ENCODE measurements around the gene FHOD3.

FHOD3 gene

GRCh38 chr18:36303211-36303844, 5.8 kb downstream of the FHOD3 start:
- Mint-ChIP-seq H3K4me1 (no peaks in the 10 kb centered on the region), H3K36me3 (peaks cover 2% of the 10 kb centered on the region), H3K4me3 (no peak overlapping the region), H3K27me3 (peaks cover 56% of the 10 kb centered on the region), H3K27ac (no peak overlapping the region), H3K9me3 (no peaks in the 10 kb centered on the region)
- CTCF ChIA-PET, result interaction anchor here (0.6 kb wide), 1 partner anchor 553 kb away, joined by 3 read pairs; no protein-coding TSS in a partner anchor
- DNase-seq, result no peak

GRCh38 chr18:36304723-36305122, 7.2 kb downstream of the FHOD3 start:
- Mint-ChIP-seq H3K36me3 (no peaks in the 10 kb centered on the region), H3K27me3 (peaks cover 50% of the 10 kb centered on the region), H3K4me1 (no peaks in the 10 kb centered on the region), H3K4me3 (no peak overlapping the region), H3K9me3 (no peaks in the 10 kb centered on the region), H3K27ac (no peak overlapping the region)
- CTCF ChIA-PET, result interaction anchor here (0.5 kb wide), 1 partner anchor 287 kb away, joined by 3 read pairs; no protein-coding TSS in a partner anchor
- no peak for DNase-seq

GRCh38 chr18:36305375-36305774, 7.9 kb downstream of the FHOD3 start:
- CTCF ChIA-PET, result no interaction called here
- Mint-ChIP-seq H3K4me1 (no peaks in the 10 kb centered on the region), H3K27me3 (peaks cover 44% of the 10 kb centered on the region), H3K36me3 (no peaks in the 10 kb centered on the region), H3K9me3 (no peaks in the 10 kb centered on the region), H3K27ac (no peak overlapping the region), H3K4me3 (no peak overlapping the region)
- no peak for DNase-seq

GRCh38 chr18:36307513-36307912, 10.0 kb downstream of the FHOD3 start:
- Mint-ChIP-seq H3K27me3 (peaks cover 35% of the 10 kb centered on the region), H3K4me1 (no peaks in the 10 kb centered on the region), H3K27ac (no peak overlapping the region), H3K9me3 (no peaks in the 10 kb centered on the region), H3K36me3 (no peaks in the 10 kb centered on the region), H3K4me3 (no peak overlapping the region)
- no peak for DNase-seq
- CTCF ChIA-PET, result no interaction called here

GRCh38 chr18:36308711-36309435, 11.4 kb downstream of the FHOD3 start:
- H3K27ac Mint-ChIP-seq, result no peak overlapping the region
- H3K4me1 Mint-ChIP-seq, result no peaks in the 10 kb centered on the region
- H3K36me3 Mint-ChIP-seq, result no peaks in the 10 kb centered on the region
- no peaks in the 10 kb centered on the region for H3K9me3 Mint-ChIP-seq
- H3K4me3 Mint-ChIP-seq, result no peak overlapping the region
- CTCF ChIA-PET, result no interaction called here
- DNase-seq, result no peak
- H3K27me3 Mint-ChIP-seq, result peaks cover 28% of the 10 kb centered on the region

GRCh38 chr18:36309436-36310391, 12.2 kb downstream of the FHOD3 start:
- no peaks in the 10 kb centered on the region for H3K9me3 Mint-ChIP-seq
- H3K27me3 Mint-ChIP-seq, result peaks cover 31% of the 10 kb centered on the region
- no peaks in the 10 kb centered on the region for H3K4me1 Mint-ChIP-seq
- DNase-seq, result no peak
- H3K27ac Mint-ChIP-seq, result no peak overlapping the region
- CTCF ChIA-PET, result no interaction called here
- H3K4me3 Mint-ChIP-seq, result no peak overlapping the region
- H3K36me3 Mint-ChIP-seq, result no peaks in the 10 kb centered on the region

- no peak overlapping the region for H3K27ac Mint-ChIP-seq
- CTCF ChIA-PET, result no interaction called here
- H3K9me3 Mint-ChIP-seq, result no peaks in the 10 kb centered on the region
- H3K4me1 Mint-ChIP-seq, result no peaks in the 10 kb centered on the region
- H3K4me3 Mint-ChIP-seq, result no peak overlapping the region
- H3K27me3 Mint-ChIP-seq, result peaks cover 23% of the 10 kb centered on the region
- DNase-seq, result no peak
- no peaks in the 10 kb centered on the region for H3K36me3 Mint-ChIP-seq
These were observed 13.6 kb downstream of the FHOD3 start for GRCh38 chr18:36311026-36311570.

- no peak for DNase-seq
- H3K36me3 Mint-ChIP-seq, result no peaks in the 10 kb centered on the region
- no peak overlapping the region for H3K4me3 Mint-ChIP-seq
- no peaks in the 10 kb centered on the region for H3K4me1 Mint-ChIP-seq
- peaks cover 18% of the 10 kb centered on the region for H3K27me3 Mint-ChIP-seq
- no peak overlapping the region for H3K27ac Mint-ChIP-seq
- H3K9me3 Mint-ChIP-seq, result no peaks in the 10 kb centered on the region
- CTCF ChIA-PET, result interaction anchor here (0.6 kb wide), 1 partner anchor 13 kb away, joined by 3 read pairs; no protein-coding TSS in a partner anchor
These were observed 15.4 kb downstream of the FHOD3 start for GRCh38 chr18:36312806-36313395.

GRCh38 chr18:36314098-36314497, 16.6 kb downstream of the FHOD3 start:
- H3K4me3 Mint-ChIP-seq, result no peak overlapping the region
- CTCF ChIA-PET, result no interaction called here
- no peak overlapping the region for H3K27ac Mint-ChIP-seq
- no peak for DNase-seq
- peaks cover 3% of the 10 kb centered on the region for H3K9me3 Mint-ChIP-seq
- H3K4me1 Mint-ChIP-seq, result no peaks in the 10 kb centered on the region
- H3K27me3 Mint-ChIP-seq, result peaks cover 16% of the 10 kb centered on the region
- no peaks in the 10 kb centered on the region for H3K36me3 Mint-ChIP-seq

GRCh38 chr18:36314754-36315153, 17.2 kb downstream of the FHOD3 start:
- H3K27ac Mint-ChIP-seq, result no peak overlapping the region
- H3K4me3 Mint-ChIP-seq, result no peak overlapping the region
- DNase-seq, result no peak
- CTCF ChIA-PET, result no interaction called here
- H3K4me1 Mint-ChIP-seq, result no peaks in the 10 kb centered on the region
- H3K27me3 Mint-ChIP-seq, result peaks cover 9% of the 10 kb centered on the region
- H3K36me3 Mint-ChIP-seq, result no peaks in the 10 kb centered on the region
- H3K9me3 Mint-ChIP-seq, result peaks cover 4% of the 10 kb centered on the region

- no peak overlapping the region for H3K4me3 Mint-ChIP-seq
- no peak for DNase-seq
- no peak overlapping the region for H3K27ac Mint-ChIP-seq
- H3K27me3 Mint-ChIP-seq, result peaks cover 9% of the 10 kb centered on the region
- no peaks in the 10 kb centered on the region for H3K36me3 Mint-ChIP-seq
- CTCF ChIA-PET, result no interaction called here
- no peaks in the 10 kb centered on the region for H3K4me1 Mint-ChIP-seq
- peaks cover 4% of the 10 kb centered on the region for H3K9me3 Mint-ChIP-seq
These were observed 18.2 kb downstream of the FHOD3 start for GRCh38 chr18:36315736-36316135.

GRCh38 chr18:36316246-36316645, 18.7 kb downstream of the FHOD3 start:
- CTCF ChIA-PET, result interaction anchor here (0.6 kb wide), 1 partner anchor 236 kb away, joined by 3 read pairs; no protein-coding TSS in a partner anchor
- Mint-ChIP-seq H3K36me3 (no peaks in the 10 kb centered on the region), H3K27ac (no peak overlapping the region), H3K4me1 (no peaks in the 10 kb centered on the region), H3K27me3 (peaks cover 9% of the 10 kb centered on the region), H3K9me3 (peaks cover 4% of the 10 kb centered on the region), H3K4me3 (no peak overlapping the region)
- DNase-seq, result no peak

GRCh38 chr18:36321658-36322407, 24.3 kb downstream of the FHOD3 start:
- peaks cover 14% of the 10 kb centered on the region for H3K27me3 Mint-ChIP-seq
- CTCF ChIA-PET, result no interaction called here
- H3K4me3 Mint-ChIP-seq, result no peak overlapping the region
- no peaks in the 10 kb centered on the region for H3K36me3 Mint-ChIP-seq
- no peak overlapping the region for H3K27ac Mint-ChIP-seq
- peaks cover 4% of the 10 kb centered on the region for H3K9me3 Mint-ChIP-seq
- no peaks in the 10 kb centered on the region for H3K4me1 Mint-ChIP-seq
- DNase-seq, result no peak
